ENCODE results near the gene KIF17.

Gene KIF17

DNA sequence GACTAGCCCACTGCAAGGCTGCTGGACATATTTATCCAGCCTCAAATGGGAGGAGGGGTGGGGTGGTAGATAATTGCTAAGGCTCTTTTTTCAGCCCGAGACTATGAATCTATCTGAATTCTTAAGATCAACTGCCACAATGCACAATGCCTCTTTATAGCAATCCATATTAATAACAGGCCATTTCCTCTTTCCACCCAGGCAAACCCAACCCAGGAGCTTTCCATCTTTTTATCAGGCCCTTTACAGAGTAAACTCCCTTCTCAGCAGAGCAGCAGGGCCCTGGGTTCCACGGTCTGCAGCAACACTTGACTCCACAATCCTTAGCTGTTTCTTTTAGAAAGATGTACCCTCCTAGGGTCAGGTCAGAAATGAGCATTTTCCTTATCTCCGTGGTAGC lies 57.4 kb downstream of the KIF17 start:
- ATAC-seq (no peak), DNase-seq (no peak)

DNA sequence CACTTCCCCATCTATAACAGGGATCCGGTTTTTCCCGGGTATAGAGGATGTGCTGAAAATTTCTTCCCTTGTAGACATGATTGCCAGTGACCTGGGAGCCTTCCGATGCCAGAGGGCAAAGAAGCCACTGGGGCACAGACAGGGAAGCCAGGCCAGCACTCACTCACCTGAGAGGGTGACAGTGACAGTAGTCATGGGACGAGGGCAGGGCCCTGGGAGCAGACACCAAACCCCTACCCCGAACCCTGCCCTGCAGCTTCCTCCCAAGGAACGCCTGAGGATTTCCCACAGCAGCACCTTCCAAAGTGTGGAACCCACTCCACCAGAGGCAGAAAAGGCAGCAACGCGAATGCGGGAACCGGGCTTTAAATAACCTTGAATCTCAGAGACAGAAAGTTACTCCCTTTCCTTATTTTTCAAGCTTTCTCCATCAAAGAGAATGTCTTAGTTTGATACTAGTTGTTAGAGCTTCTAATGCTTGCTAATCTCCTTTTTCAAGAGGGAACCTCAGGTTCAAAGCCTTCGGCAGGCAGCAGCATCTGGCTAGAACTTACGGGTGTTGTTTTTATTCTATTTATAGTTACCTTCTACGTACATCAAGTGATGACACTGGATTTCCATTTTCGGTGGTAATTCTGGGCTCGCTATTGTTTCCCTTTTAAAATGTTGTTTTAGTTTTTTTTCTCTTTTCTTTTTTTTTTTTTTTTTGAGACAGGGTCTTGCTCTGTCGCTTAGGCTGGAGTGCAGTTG lies 59.5 kb downstream of the KIF17 start:
- DNase-seq, result no peak
- ATAC-seq, result no peak

DNA sequence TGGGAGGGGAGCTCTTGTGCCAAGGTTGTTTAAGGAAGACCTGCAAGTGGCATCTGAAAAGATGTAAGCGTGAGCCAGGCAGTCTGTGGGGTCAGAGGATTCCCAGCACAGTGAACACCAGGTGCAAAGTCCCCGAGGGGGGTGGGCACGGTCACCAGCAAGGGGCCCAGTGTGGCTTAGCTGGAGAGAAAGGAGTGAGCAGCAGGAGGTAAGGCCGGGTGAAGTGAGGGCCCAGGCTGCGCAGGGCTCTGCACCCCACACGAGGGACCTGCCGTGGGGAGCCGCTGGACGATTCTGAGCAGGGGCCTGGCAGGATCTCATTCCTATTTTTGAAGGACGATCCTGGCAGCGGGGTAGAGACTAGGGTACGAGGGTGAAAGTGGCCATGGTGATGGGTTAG lies 60.8 kb downstream of the KIF17 start:
- no peak for DNase-seq
- no peak for ATAC-seq

DNA sequence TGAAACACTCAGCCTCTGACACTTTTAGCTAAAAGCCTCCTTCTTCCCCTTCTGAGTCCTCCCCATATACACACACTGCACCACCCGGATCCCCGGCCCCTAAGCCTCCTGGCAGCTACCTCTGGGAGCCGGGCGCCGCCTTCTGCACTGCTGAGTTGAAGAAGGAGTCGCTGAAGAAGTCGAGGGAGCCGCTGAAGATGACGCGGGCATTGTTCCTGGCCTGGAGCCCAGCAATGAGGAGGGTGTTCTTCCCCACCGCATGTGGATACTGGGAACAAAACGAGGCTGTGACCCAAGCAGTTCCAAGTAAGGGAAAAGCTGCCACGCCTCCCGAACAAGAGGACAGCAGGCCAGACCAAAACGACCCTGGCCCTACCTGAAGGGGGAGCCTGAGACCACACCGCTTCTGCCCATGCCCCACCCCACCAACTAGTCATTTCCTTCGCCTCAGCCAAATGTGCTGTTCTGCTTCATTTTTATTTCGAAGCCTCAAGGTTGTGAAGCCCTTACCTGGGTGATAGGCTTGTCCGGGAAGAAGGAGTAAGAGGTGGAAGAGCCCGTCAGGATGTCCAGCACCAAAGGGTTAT lies 63.6 kb downstream of the KIF17 start:
- no peak for ATAC-seq
- no peak for DNase-seq

DNA sequence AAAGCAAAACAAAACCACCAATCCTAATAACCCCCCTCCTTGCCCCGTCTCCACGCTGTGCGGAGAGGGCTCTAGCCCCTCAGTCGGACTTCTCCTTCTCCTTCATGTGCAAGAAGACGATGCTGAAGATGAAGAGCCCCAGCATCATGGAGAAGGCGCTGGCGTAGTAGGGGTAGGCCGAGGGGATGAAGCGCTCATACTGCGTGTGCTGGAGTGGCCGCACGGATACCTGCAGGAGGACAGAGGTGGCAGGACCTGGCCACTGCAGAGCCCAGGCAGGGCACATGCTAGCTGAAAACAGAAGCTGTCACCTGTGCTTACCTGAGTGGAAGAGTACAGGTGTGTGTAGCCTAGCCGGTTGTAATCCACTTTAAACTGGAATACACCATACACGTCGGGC lies 65.5 kb downstream of the KIF17 start:
- ATAC-seq (no peak), DNase-seq (no peak)

DNA sequence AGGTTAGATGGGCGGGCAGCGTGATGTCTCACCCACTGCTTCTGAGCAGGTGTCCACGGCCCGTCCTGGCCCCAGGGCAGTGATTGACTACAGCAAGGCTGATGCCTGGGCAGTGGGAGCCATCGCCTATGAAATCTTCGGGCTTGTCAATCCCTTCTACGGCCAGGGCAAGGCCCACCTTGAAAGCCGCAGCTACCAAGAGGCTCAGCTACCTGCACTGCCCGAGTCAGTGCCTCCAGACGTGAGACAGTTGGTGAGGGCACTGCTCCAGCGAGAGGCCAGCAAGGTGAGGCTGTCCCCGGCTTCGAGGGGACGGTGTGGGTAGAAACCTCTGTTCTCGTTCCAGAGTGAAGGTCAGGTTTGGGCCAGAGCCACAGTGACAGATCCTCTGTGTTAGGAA lies 68.9 kb downstream of the KIF17 start:
- ATAC-seq, result no peak
- DNase-seq, result no peak

DNA sequence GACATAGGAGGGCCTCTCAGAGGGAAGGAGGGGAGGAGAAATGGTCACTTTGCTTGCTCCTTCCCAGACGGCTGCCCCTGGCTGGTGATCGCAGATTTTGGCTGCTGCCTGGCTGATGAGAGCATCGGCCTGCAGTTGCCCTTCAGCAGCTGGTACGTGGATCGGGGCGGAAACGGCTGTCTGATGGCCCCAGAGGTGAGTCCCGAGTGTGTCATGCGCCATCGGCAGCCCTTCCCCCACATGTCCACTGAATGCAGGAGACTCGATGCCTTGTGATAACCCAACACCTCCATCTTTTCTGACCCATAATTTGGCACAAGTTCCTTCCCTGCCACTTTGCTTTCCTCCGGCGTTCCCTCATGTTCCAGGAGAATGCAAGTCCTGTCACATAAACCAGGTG lies 69.4 kb downstream of the KIF17 start:
- DNase-seq (no peak), ATAC-seq (no peak)

DNA sequence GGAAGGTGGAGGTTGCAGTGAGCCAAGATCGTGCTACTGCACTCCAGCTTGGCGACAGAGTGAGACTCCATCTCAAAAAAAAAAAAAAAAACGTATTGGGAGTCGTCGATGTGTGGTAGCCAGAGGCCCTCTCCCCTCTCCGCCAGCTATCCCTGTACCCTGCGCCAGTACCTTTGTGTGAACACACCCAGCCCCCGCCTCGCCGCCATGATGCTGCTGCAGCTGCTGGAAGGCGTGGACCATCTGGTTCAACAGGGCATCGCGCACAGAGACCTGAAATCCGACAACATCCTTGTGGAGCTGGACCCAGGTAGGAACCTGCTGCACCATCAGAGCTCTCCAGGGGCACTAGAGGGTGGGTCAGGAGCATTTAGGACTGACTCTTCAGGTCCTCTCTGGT lies 72.4 kb downstream of the KIF17 start:
- no peak for ATAC-seq
- DNase-seq, result no peak

DNA sequence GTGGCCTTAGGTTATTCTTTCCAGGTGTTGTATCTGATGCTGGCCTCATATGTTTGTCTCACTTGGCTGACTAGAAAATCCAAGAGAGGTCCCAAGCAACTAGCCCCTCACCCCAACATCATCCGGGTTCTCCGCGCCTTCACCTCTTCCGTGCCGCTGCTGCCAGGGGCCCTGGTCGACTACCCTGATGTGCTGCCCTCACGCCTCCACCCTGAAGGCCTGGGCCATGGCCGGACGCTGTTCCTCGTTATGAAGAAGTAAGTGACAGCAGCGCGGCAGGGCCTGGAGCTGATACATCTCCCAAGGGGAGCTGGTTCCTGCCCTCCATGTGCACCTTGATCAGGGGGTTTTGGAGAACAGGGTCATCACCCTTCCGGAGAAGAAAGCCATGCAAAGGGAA lies 73.4 kb downstream of the KIF17 start:
- DNase-seq (no peak), ATAC-seq (no peak)

DNA sequence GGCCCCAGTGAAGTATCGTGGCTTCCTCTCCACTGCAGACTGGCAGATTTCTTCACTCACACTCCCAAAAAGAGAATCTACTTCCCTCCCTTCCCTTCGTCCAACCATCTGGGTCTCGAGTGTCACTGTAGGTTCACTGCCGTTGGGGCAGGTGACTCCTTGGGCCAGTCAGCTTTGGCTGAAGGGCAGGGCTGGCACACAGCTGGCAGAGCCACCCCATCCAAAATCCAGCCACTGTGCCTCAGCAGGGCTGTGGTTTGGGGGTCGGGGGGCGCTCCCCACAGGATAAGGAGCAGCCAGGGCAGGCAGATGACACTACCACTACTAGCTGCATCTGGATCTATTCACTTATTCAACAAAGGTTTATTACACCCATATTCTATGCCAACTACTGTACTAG lies 74.7 kb downstream of the KIF17 start:
- DNase-seq (no peak), ATAC-seq (no peak)

DNA sequence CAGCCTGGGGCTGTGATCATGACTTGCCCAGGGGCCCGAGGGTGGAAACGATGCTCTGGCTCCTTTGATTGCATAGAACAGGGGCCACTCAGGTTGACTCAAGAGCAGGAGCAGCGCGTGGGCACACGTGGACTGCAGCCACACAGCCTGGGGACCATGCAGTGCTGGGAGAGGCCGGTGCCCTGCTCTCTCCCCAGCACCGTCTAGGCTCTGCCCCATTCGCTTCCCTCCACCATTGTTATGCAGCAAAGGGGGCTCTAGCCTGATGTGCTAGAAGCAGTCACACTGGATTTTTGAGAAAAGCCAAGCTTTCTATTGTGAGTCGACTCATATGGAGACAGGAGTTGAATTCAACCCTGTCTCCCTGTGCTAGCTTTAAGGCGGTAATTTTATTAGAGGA lies 75.8 kb downstream of the KIF17 start:
- ATAC-seq, result no peak
- no peak for DNase-seq

DNA sequence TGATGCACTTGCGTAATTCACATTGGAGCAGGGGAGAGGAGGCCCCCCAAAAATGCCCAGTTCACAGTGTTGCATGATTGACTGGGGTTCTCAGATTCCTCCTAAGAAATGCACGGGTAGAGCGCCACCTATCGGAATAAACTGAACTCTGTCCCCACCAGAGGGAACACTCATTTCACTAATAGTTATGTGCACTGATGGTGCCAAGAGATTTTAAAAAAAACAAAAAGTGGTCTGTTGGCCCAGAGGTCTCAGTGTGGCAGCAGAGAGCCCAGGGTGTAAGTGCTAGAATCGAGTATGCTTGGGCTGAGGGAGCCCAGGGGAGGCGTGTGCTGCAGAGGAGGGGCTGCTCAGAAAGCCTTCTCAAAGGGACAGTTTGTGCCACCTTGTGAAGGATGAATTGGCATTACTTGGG lies 77.6 kb downstream of the KIF17 start:
- ATAC-seq (peak; percentile 71), DNase-seq (peak; percentile 63)

DNA sequence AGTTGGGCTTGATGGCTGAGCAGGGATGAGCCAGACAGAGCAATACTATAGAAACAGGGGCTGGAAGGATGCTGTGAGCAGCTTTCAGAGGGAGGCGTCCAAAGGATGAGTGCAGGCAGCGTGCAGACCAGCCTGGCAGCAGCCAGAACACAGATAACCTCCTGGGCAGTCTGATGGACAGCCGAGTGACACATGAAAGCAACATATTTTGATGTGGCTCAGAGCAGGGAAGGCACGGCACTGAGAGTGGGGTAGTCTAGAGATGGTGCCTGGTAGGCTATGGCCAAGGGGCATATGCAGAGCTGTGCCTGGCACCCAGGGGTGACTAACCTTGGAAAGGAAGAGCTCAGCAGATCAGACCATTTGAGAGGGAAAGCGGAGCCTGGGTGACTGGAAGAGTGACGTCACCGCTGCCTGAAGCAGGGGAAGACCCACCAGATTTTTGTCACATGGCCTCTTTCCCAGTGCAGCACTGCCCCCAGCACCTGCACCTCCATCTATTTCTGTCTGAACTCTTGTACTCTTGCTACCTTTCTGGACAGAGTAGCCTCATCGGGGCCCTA lies 80.9 kb downstream of the KIF17 start:
- ATAC-seq (no peak), DNase-seq (no peak)

DNA sequence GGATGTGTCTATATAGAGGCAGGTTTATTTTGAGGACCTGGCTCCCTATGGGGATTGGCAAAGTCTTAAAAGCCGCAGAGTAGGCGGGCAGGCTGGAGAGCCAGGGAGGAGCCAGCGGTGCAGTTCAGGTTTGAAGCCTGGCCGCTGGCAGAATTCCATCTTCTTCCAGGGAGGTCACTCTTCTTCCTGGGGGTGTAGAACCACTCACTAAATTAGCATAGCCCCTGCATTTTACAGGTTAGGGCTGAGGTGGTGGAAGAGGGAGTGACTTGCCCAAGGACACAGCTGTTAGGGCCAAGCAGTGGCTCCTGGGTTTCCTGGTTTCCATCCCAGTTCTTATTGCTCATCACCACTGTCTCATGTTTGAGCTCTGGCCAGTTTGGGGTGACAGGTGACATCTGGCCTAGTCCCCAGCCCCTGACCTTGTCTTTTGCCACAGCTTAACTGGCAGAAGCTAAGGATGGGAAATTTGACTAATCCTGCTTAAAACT lies 83.2 kb downstream of the KIF17 start:
- ATAC-seq (peak; percentile 45), DNase-seq (peak; percentile 24)

DNA sequence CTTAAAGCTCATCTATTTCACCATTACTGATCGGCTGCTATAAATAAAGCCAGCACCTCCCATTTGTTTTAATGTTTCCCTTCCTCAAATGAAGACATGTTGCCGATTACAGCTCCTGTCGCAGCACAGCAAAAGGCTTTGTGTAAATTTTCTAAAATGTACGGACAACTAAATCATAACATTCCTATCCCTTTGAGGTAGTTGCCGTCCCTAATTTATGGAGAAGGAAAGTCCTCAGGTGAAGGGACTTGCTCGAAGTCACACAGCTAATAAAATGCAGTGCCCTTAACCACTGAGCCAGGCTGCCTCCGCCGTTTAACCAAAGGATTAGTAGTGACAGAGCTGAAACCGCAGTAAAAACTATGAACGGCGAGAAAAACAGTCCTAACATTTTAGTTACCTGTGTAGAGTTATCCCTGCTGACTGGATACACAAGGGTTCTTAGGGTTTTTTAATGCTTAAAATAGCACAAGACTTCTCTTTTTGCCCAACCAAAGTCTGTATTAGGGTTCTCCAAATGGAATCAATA lies 83.7 kb downstream of the KIF17 start:
- no peak for ATAC-seq
- DNase-seq, result no peak

DNA sequence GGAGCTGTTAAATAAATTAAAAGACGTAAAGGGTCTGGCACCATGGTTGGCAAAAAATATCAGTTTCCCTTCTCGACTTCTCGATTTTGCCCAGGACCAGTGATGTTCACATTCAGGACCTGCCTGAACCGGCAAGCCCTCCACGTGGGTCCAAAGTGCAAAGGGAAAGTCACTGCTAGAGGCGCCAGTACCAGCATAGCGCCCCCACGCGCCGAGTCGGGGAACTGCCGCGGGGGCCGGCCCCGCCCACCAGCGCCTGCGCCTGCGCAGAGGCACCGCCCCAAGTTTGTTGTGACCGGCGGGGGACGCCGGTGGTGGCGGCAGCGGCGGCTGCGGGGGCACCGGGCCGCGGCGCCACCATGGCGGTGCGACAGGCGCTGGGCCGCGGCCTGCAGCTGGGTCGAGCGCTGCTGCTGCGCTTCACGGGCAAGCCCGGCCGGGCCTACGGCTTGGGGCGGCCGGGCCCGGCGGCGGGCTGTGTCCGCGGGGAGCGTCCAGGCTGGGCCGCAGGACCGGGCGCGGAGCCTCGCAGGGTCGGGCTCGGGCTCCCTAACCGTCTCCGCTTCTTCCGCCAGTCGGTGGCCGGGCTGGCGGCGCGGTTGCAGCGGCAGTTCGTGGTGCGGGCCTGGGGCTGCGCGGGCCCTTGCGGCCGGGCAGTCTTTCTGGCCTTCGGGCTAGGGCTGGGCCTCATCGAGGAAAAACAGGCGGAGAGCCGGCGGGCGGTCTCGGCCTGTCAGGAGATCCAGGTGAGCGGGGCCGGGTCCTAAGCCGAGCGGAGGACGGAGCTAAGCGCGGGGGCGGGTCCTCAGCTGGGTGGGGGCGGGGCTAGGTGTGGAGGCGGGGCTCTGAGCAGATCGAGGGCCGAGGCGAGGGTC lies 84.4 kb downstream of the KIF17 start, which contains the start of gene PINK1:
TSS of gene PINK1 (plus strand) at position 269 of the 875 bp plus-strand sequence. CDS start at position 360, 91 bp downstream.
- peak; percentile 86 for ATAC-seq
- peak; percentile 87 for DNase-seq

DNA sequence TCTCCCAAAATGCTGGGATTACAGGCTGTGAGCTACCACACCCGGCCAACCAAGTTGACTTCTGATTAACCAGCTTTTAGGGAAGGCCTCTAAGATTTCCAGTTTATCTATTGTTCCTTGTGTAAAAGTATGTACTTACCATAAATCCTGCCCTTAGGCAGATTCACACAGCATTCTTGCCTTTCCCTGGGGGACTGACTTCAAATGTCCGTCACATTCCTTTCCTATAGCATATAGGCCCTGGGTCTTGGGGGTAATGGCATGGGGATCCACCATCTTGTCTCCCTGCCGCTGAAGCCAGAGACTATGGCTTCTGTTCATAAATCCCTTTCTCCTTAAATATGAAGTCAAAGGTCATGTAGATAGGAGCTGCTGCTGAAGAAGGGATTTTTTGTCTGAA lies 85.4 kb downstream of the KIF17 start:
- no peak for DNase-seq
- ATAC-seq, result no peak

DNA sequence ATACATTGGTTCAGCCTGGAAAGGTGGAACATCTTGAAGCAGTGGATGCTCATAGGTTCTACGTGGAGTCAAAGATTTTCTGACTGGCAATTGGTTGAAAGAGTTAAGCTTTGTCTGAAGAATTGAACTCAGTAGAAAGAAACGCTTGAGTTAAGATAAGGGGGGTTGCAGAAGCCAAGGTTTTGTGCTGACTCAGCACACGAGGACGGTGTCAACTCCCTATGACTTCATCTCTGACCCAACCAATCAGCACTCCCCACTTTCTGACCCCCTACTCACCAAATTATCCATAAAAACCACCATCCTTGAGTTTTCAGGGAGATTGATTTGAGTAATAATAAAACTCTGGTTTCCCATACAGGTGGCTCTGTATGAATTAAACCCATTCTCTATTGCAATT lies 87.1 kb downstream of the KIF17 start:
- DNase-seq (no peak), ATAC-seq (no peak)

DNA sequence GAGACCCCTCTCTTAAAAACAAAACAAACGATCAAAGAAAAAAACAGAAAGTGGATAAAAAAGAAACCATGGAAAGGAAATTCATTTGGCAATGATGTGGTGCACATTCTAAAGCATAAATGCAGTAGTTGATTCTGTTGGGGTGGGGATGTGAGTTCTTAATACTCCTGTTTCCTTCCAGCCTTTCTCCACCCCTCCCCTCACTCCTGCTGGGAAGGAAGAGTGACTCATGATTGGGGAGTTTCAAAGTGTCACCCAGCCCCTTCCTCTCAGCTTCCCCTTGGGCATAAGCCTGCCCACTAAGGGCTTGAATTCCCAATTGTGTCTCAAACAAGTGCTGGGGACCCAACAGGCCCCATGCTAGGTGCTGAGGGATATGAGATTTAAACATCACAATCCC lies 91.3 kb downstream of the KIF17 start:
- no peak for DNase-seq
- ATAC-seq, result no peak

DNA sequence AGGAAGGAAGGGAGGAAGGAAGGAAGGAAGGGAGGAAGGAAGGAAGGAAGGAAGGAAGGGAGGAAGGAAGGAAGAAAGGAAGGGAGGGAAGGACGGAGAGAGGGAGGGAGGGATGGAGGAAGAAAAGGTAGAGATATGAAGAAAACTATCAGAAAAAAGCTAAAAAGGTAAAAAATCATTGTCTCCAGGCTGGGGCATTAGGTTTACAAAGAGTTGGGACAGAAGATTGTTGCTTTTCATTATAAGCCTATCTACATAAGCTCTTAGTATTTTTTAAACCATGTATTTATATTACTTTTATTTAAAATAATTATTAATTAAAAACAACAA lies 91.7 kb downstream of the KIF17 start:
- ATAC-seq (no peak), DNase-seq (no peak)

DNA sequence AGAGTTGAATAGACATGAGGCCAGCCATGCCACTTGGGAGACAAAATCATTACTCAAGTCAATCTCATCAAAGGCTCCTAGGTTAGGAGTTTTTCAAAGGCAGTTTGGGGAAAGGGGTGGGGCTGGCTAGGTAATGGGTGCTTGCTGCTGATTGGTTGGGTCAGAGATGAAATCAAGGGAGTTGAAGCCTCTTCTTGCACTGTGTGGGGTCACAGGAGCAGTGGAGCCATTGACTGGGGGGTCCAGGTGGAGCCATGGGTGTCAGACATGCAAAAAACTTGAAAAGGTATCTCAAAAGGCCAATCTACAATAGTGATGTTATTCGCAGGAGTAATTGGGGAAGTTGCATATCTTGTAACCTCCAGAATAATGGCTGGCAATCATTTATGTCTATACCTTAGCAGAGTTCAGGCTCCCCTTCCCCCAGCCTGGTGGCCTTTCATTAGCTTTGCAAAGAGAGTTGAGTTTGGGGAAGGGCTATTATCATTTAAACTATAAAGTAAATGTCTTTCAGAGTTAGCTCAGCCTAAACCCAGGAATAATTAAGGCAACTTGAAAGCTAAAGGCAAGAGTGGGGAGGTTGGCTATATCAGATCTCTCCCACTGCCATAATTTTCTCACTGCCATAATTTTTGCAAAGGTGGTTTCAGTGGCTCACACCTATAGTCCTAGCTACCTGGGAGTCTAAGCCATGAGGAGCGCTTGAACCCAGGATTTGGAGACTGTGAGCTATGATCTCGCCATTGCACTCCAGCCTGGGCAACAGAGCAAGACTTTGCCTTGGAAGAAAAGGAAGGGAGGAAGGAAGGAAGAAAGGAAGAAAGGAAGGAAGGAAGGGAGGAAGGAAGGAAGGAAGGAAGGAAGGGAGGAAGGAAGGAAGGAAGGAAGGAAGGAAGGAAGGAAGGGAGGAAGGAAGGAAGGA lies 92.4 kb downstream of the KIF17 start:
- DNase-seq (no peak), ATAC-seq (no peak)
